Neuronal stem cell (in vitro differentiated cells): Measurements from ENCODE around the gene INSR.

ENCODE experiments used
- DNase-seq: peaks from one replicate; pipeline ENCODE4 v3.0.0-alpha.2; 2013; ENCODE audit warnings: low spot score
- H2AFZ ChIP-seq: one replicate; pipeline ENCODE4 v1.6.1; 2013; ENCODE audit warnings: mild to moderate bottlenecking, low read length, inconsistent platforms
- H2AK5ac ChIP-seq: 2 replicates; pipeline ENCODE4 v1.6.1; 2013; ENCODE audit warnings: low read depth, mild to moderate bottlenecking, inconsistent platforms, low read length, moderate library complexity, mixed read lengths
- H2BK120ac ChIP-seq: 2 replicates; pipeline ENCODE4 v1.6.1; 2013; ENCODE audit warnings: low read depth, mild to moderate bottlenecking, inconsistent platforms, low read length, moderate library complexity, mixed read lengths
- H2BK12ac ChIP-seq: one replicate; pipeline ENCODE4 v1.6.1; 2013; ENCODE audit warnings: low read length, inconsistent platforms
- H2BK15ac ChIP-seq: 2 replicates; pipeline ENCODE4 v1.6.1; 2013; ENCODE audit warnings: mild to moderate bottlenecking, low read length, inconsistent platforms, mixed read lengths
- H2BK5ac ChIP-seq: one replicate; pipeline ENCODE4 v1.6.1; 2013; ENCODE audit warnings: inconsistent platforms, mild to moderate bottlenecking, low read length, moderate library complexity
- H3K14ac ChIP-seq: one replicate; pipeline ENCODE4 v1.6.1; 2013; ENCODE audit warnings: low read length, inconsistent platforms
- H3K18ac ChIP-seq: 2 replicates; pipeline ENCODE4 v1.6.1; 2013; ENCODE audit warnings: low read length, inconsistent platforms
- H3K23ac ChIP-seq: 2 replicates; pipeline ENCODE4 v1.6.1; 2013; ENCODE audit warnings: low read depth, mild to moderate bottlenecking, mixed read lengths, low read length, inconsistent platforms; ENCODE audit not compliant: poor library complexity
- H3K27ac ChIP-seq: replicated peaks from 3 replicates; pipeline ENCODE4 v1.5.1; 2013; ENCODE audit warnings: low read length, inconsistent platforms
- H3K27me3 ChIP-seq, 3 experiments: 2 replicates each; pipeline ENCODE4 v1.6.1; 2013; ENCODE audit warnings: low read length in 3 of 3, mild to moderate bottlenecking in 2 of 3, inconsistent platforms in 1 of 3, low read depth in 1 of 3, mixed read lengths in 1 of 3, moderate library complexity in 1 of 3; ENCODE audit not compliant: control insufficient read depth in 3 of 3, insufficient read depth in 3 of 3
- H3K36me3 ChIP-seq, 2 donors: replicated peaks in 1 of 2; 2 replicates each; pipeline ENCODE4 v1.6.1; 2013; ENCODE audit warnings: low read length in 2 of 2; ENCODE audit not compliant: control insufficient read depth in 2 of 2, insufficient read depth in 2 of 2
- H3K4ac ChIP-seq: 2 replicates; pipeline ENCODE4 v1.6.1; 2013; ENCODE audit warnings: inconsistent platforms, mild to moderate bottlenecking, low read length, moderate library complexity
- H3K4me1 ChIP-seq, 2 donors: 1 replicate in 1 of 2; 2 replicates in 1 of 2; pipeline ENCODE4 v1.6.1; 2013; ENCODE audit warnings: low read length in 2 of 2, low read depth in 1 of 2; ENCODE audit not compliant: control insufficient read depth in 2 of 2, insufficient read depth in 1 of 2
- H3K4me2 ChIP-seq: one replicate; pipeline ENCODE4 v1.6.1; 2013; ENCODE audit warnings: mild to moderate bottlenecking, low read length, inconsistent platforms; ENCODE audit not compliant: insufficient read depth, poor library complexity, severe bottlenecking
- H3K4me3 ChIP-seq, 2 donors: 2 replicates each; pipeline ENCODE4 v1.5.1; 2013; ENCODE audit warnings: low read length in 2 of 2, mild to moderate bottlenecking in 2 of 2, inconsistent platforms in 1 of 2, moderate library complexity in 1 of 2
- H3K79me1 ChIP-seq: one replicate; pipeline ENCODE4 v1.6.1; 2013; ENCODE audit warnings: low read depth, mild to moderate bottlenecking, inconsistent platforms, low read length, moderate library complexity
- H3K9ac ChIP-seq: one replicate; pipeline ENCODE4 v1.6.1; 2013; ENCODE audit warnings: mild to moderate bottlenecking, low read depth, low read length, inconsistent platforms; ENCODE audit not compliant: poor library complexity
- H3K9me3 ChIP-seq, 2 donors: replicated peaks in 1 of 2; 2 replicates each; pipeline versions ENCODE3 to v1.6.1; 2013; ENCODE audit warnings: low read length in 2 of 2, mild to moderate bottlenecking in 2 of 2, inconsistent platforms in 1 of 2, low read depth in 1 of 2, mixed read lengths in 1 of 2, moderate library complexity in 1 of 2; ENCODE audit not compliant: control insufficient read depth in 2 of 2, insufficient read depth in 1 of 2
- H4K8ac ChIP-seq: one replicate; pipeline ENCODE4 v1.6.1; 2013; ENCODE audit warnings: low read depth, mild to moderate bottlenecking, inconsistent platforms, low read length, moderate library complexity
- H4K91ac ChIP-seq: one replicate; pipeline ENCODE4 v1.6.1; 2013; ENCODE audit warnings: low read length, low read depth, mild to moderate bottlenecking, inconsistent platforms; ENCODE audit not compliant: poor library complexity
- WGBS, 2 donors: extraction: QIAGEN DNeasy Blood & Tissue Kit; methylation state at CpG; one replicate each; pipeline ENCODE4 v1.1.7; 2013; ENCODE audit warnings: missing lambda C conversion rate in 2 of 2, mixed read lengths in 1 of 2; ENCODE audit not compliant: insufficient read length in 2 of 2, insufficient replicate concordance in 1 of 2; ENCODE audit errors: extremely low coverage in 2 of 2; 5-methylcytosine and 5-hydroxymethylcytosine counted together

The INSR gene

GRCh38 chr19:7109678-7110289 lies 184.4 kb downstream of the INSR start:
- DNase-seq, result peak; percentile 36
- Histone ChIP-seq H3K9ac (no peak overlapping the region), H2AFZ (no peak overlapping the region), H3K4ac (no peak overlapping the region), H2AK5ac (no peak overlapping the region), H2BK5ac (no peak overlapping the region), H3K4me2 (no peak overlapping the region), H4K91ac (no peak overlapping the region), H3K27ac (peak overlapping the region; percentile 64), H3K14ac (no peak overlapping the region), H3K36me3 (no peaks in the 10 kb centered on the region), H3K27me3 (peaks cover 0 to 3% (median 0%) of the 10 kb centered on the region in 3 experiments), H2BK120ac (no peak overlapping the region), H3K4me3 (no peak overlapping the region), H4K8ac (no peak overlapping the region), H2BK12ac (no peak overlapping the region), H3K18ac (no peak overlapping the region), H3K23ac (no peak overlapping the region), H2BK15ac (no peak overlapping the region), H3K9me3 (peaks cover 5 to 11% of the 10 kb centered on the region in 2 donors), H3K79me1 (no peaks in the 10 kb centered on the region), H3K4me1 (no peaks in the 10 kb centered on the region)
- WGBS, 2 donors, result no CpG with 5 or more reads among the region's 8 CpGs

- no peaks in the 10 kb centered on the region for H3K79me1 ChIP-seq
- H4K8ac ChIP-seq, result peak overlapping the region; percentile 70
- no peak overlapping the region for H3K18ac ChIP-seq
- no peak overlapping the region for H2AFZ ChIP-seq
- no peak overlapping the region for H3K23ac ChIP-seq
- H3K4me3 ChIP-seq, result no peak overlapping the region
- no peak overlapping the region for H3K9ac ChIP-seq
- no peak overlapping the region for H2BK5ac ChIP-seq
- H2AK5ac ChIP-seq, result no peak overlapping the region
- H2BK12ac ChIP-seq, result no peak overlapping the region
- no peak overlapping the region for H2BK120ac ChIP-seq
- no peak overlapping the region for H3K4me2 ChIP-seq
- H3K4ac ChIP-seq, result no peak overlapping the region
- no peaks in the 10 kb centered on the region for H3K36me3 ChIP-seq
- H3K9me3 ChIP-seq, result peaks cover 5 to 8% of the 10 kb centered on the region in 2 donors
- WGBS, 2 donors, result 100% methylated on average over 3 to 7 of the region's 10 CpGs
- no peak overlapping the region for H3K14ac ChIP-seq
- H2BK15ac ChIP-seq, result no peak overlapping the region
- no peak overlapping the region for H3K27ac ChIP-seq
- H4K91ac ChIP-seq, result no peak overlapping the region
- peaks cover 0 to 3% (median 0%) of the 10 kb centered on the region in 3 experiments for H3K27me3 ChIP-seq
- no peak for DNase-seq
- H3K4me1 ChIP-seq, result no peaks in the 10 kb centered on the region
Measured at GRCh38 chr19:7106711-7107657, 187.2 kb downstream of the INSR start.

GRCh38 chr19:7104747-7105447 lies 189.3 kb downstream of the INSR start:
- H3K23ac ChIP-seq, result no peak overlapping the region
- no peak overlapping the region for H3K27ac ChIP-seq
- no peak overlapping the region for H4K91ac ChIP-seq
- H3K9me3 ChIP-seq, result peaks cover 5 to 8% of the 10 kb centered on the region in 2 donors
- H2BK5ac ChIP-seq, result no peak overlapping the region
- no peak overlapping the region for H2AFZ ChIP-seq
- no peak overlapping the region for H4K8ac ChIP-seq
- H3K4me1 ChIP-seq, result peaks cover 0 to under 1% of the 10 kb centered on the region in 2 donors
- no peak overlapping the region for H3K4me3 ChIP-seq
- no peak overlapping the region for H3K18ac ChIP-seq
- no peak overlapping the region for H3K4ac ChIP-seq
- H3K14ac ChIP-seq, result no peak overlapping the region
- no peaks in the 10 kb centered on the region for H3K79me1 ChIP-seq
- no peak for DNase-seq
- no peaks in the 10 kb centered on the region for H3K36me3 ChIP-seq
- H3K9ac ChIP-seq, result no peak overlapping the region
- H2BK12ac ChIP-seq, result no peak overlapping the region
- H3K4me2 ChIP-seq, result no peak overlapping the region
- H2BK120ac ChIP-seq, result no peak overlapping the region
- H2BK15ac ChIP-seq, result no peak overlapping the region
- no peak overlapping the region for H2AK5ac ChIP-seq
- H3K27me3 ChIP-seq, result peaks cover 0 to 3% (median 0%) of the 10 kb centered on the region in 3 experiments
